ENCODE measurements around the gene PDCD11.
A peak's percentile ranks its signal among the peaks of the same experiment; 100 is the strongest.

The PDCD11 gene

GRCh38 chr10:103470761-103471653, 74.6 kb downstream of the PDCD11 start:
- Histone ChIP-seq H3K27me3 (ENCODE audit: insufficient read depth, low read length, poor library complexity, severe bottlenecking) (no peaks in the 10 kb centered on the region), H4K20me1 (ENCODE audit: insufficient read depth, low read length, poor library complexity, severe bottlenecking) (no peaks in the 10 kb centered on the region), H2AFZ (ENCODE audit: low read length) (no peak overlapping the region), H3K4me2 (ENCODE audit: low read depth, low read length, poor library complexity, severe bottlenecking) (peak overlapping the region; percentile 77), H3K9ac (ENCODE audit: low read depth, low read length, poor library complexity, severe bottlenecking) (peak overlapping the region; percentile 81), H3F3A (ENCODE audit: low read depth) (peaks cover 6% of the 10 kb centered on the region; the same call in 1 of the 2 replicates), H3K79me2 (ENCODE audit: insufficient read depth, low read length) (no peaks in the 10 kb centered on the region), H3K4me1 (ENCODE audit: insufficient read depth, low read length, poor library complexity, severe bottlenecking) (peaks cover 62% of the 10 kb centered on the region), H3K9me3 (ENCODE audit: insufficient read depth, low read depth, low read length) (no peaks in the 10 kb centered on the region), H3K36me3 (ENCODE audit: insufficient read depth, low read length) (no peaks in the 10 kb centered on the region), H3K9me2 (replicated peaks; ENCODE audit: low read depth, low read length) (no peaks in the 10 kb centered on the region), H3K4me3 (ENCODE audit: low read length, poor library complexity, severe bottlenecking) (peak overlapping the region; percentile 64)
- TF ChIP-seq CTCF (conservative IDR thresholded peaks at IDR 0.05; ENCODE audit: low read length) (no peak), EZH2phosphoT487 (IDR thresholded peaks at IDR 0.05; ENCODE audit: borderline replicate concordance) (no peak)

DNA sequence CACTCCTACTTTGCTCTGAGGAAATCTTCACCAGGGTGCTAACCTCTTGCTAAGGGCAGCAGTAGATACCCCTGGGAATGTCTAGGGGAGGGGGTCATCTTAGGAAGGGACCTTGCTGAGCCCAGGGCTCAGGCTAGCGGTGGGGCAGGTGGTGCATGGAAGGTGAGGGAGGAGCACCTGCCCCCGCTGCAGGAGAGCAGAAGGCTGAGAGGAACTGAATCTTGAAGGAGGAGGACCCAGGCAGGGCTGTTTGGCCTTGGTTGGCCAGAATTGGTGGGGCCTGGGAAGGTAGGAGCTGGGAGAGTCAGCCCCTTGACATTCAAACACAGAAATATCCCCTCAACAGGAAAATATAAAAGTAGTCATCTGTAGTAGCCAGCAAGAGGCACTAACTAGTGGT, 75.6 kb downstream of the PDCD11 start:
- peak overlapping the region; percentile 77 for H3K4me2 ChIP-seq (ENCODE audit: low read depth, low read length, poor library complexity, severe bottlenecking)

DNA sequence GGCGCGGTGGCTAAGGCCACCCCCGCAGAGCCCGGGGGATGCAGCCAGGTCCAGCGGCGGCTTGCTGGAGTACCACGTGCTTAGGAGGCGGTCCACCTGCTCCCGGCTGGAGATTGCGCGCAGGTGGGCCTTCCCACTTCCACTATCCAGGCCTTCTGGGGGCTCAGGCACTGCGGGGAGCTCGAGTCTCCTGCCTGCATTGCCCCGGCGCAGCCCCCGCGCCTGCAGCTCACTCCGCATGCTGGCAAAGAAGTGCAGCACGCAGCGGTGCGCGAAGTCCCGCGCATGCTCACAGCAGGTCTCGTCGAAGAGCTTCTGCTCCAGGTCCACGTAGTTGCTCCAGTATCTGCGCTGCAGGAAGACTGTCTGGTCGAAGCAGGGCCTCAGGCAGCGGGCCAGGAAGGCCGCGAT, 76.8 kb downstream of the PDCD11 start:
- Histone ChIP-seq H2AFZ (ENCODE audit: low read length) (no peak overlapping the region), H3K4me1 (ENCODE audit: insufficient read depth, low read length, poor library complexity, severe bottlenecking) (peaks cover 54% of the 10 kb centered on the region), H3K9me2 (replicated peaks; ENCODE audit: low read depth, low read length) (no peaks in the 10 kb centered on the region), H3K4me3 (ENCODE audit: low read length, poor library complexity, severe bottlenecking) (no peak overlapping the region), H3K4me2 (ENCODE audit: low read depth, low read length, poor library complexity, severe bottlenecking) (no peak overlapping the region), H3K27me3 (ENCODE audit: insufficient read depth, low read length, poor library complexity, severe bottlenecking) (no peaks in the 10 kb centered on the region), H3K9me3 (ENCODE audit: insufficient read depth, low read depth, low read length) (no peaks in the 10 kb centered on the region), H3K79me2 (ENCODE audit: insufficient read depth, low read length) (no peaks in the 10 kb centered on the region), H4K20me1 (ENCODE audit: insufficient read depth, low read length, poor library complexity, severe bottlenecking) (no peaks in the 10 kb centered on the region), H3F3A (ENCODE audit: low read depth) (peaks cover 6% of the 10 kb centered on the region; the same call in 1 of the 2 replicates), H3K36me3 (ENCODE audit: insufficient read depth, low read length) (no peaks in the 10 kb centered on the region), H3K9ac (ENCODE audit: low read depth, low read length, poor library complexity, severe bottlenecking) (peak overlapping the region; percentile 81)
- TF ChIP-seq CTCF (conservative IDR thresholded peaks at IDR 0.05; ENCODE audit: low read length), result no peak
- TF ChIP-seq EZH2phosphoT487 (IDR thresholded peaks at IDR 0.05; ENCODE audit: borderline replicate concordance), result no peak

More for the DNA sequence above, 75.6 kb downstream of the PDCD11 start:
- Histone ChIP-seq H3F3A (ENCODE audit: low read depth) (peaks cover 6% of the 10 kb centered on the region; the same call in 1 of the 2 replicates), H3K4me1 (ENCODE audit: insufficient read depth, low read length, poor library complexity, severe bottlenecking) (peaks cover 64% of the 10 kb centered on the region), H2AFZ (ENCODE audit: low read length) (no peak overlapping the region), H3K9me2 (replicated peaks; ENCODE audit: low read depth, low read length) (no peaks in the 10 kb centered on the region), H3K27me3 (ENCODE audit: insufficient read depth, low read length, poor library complexity, severe bottlenecking) (no peaks in the 10 kb centered on the region), H3K36me3 (ENCODE audit: insufficient read depth, low read length) (no peaks in the 10 kb centered on the region), H3K9me3 (ENCODE audit: insufficient read depth, low read depth, low read length) (no peaks in the 10 kb centered on the region), H3K79me2 (ENCODE audit: insufficient read depth, low read length) (no peaks in the 10 kb centered on the region), H3K9ac (ENCODE audit: low read depth, low read length, poor library complexity, severe bottlenecking) (peak overlapping the region; percentile 81), H4K20me1 (ENCODE audit: insufficient read depth, low read length, poor library complexity, severe bottlenecking) (no peaks in the 10 kb centered on the region), H3K4me3 (ENCODE audit: low read length, poor library complexity, severe bottlenecking) (peak overlapping the region; percentile 64)
- TF ChIP-seq CTCF (conservative IDR thresholded peaks at IDR 0.05; ENCODE audit: low read length), result no peak
- TF ChIP-seq EZH2phosphoT487 (IDR thresholded peaks at IDR 0.05; ENCODE audit: borderline replicate concordance), result no peak
